Measurements from ENCODE around the gene APOM. TPM values are rescaled to one million over a fixed set of nuclear protein-coding genes. Genes with fewer than 3 reads are reported as not detected.

APOM gene
- total and polyA plus RNA-seq, 2 of the 4 experiments (the other 2 are of a cell fraction): 1.4 to 3.8 TPM

GRCh38 chr6:31700740-31701401, 45.2 kb downstream of the APOM start:
- no peak overlapping the region for H2BK120ac ChIP-seq (ENCODE audit: low read depth, low read length)
- no peak overlapping the region for H3K27ac ChIP-seq (ENCODE audit: insufficient read depth, low read length)
- 0 out of 2 replicates have a peak overlapping the region, but pooled peaks have one; percentile 6 for H3K14ac ChIP-seq (replicated peaks; ENCODE audit: low read depth, low read length)
- H3K56ac ChIP-seq (ENCODE audit: extremely low read depth, insufficient read depth, low read length): no peak overlapping the region
- in situ Hi-C loops (cut with MboI; ENCODE audit: low sequenced_read_pairs) (no loop called here), dilution Hi-C loops (cut with HindIII; ENCODE audit: low sequenced_read_pairs, unreplicated experiment) (no loop called here), intact Hi-C loops (cut with micrococcal nuclease) (no loop called here)
- no peak overlapping the region for H3K4me2 ChIP-seq (ENCODE audit: low read depth, low read length)
- no peak overlapping the region for H3K4ac ChIP-seq (ENCODE audit: low read depth, low read length)
- H3K27me3 ChIP-seq (ENCODE audit: control insufficient read depth, insufficient read depth, low read length): no peaks in the 10 kb centered on the region
- POLR2A ChIA-PET (ENCODE audit: unreplicated experiment): no interaction called here
- no TSS peak for BruUV-seq (replicated peaks)
- H3K9me3 ChIP-seq (ENCODE audit: control insufficient read depth, insufficient read depth, low read length): no peaks in the 10 kb centered on the region
- H2BK5ac ChIP-seq (ENCODE audit: low read depth, low read length, poor library complexity, severe bottlenecking): no peak overlapping the region
- H2AK5ac ChIP-seq (ENCODE audit: low read depth, low read length): peak overlapping the region; percentile 7
- peak overlapping the region; percentile 78 for H3K23ac ChIP-seq (ENCODE audit: low read depth, low read length)
- peaks cover 10% of the 10 kb centered on the region for H3K9me1 ChIP-seq (ENCODE audit: insufficient read depth, low read length)
- peaks cover 16% of the 10 kb centered on the region for H3K36me3 ChIP-seq (ENCODE audit: control insufficient read depth, insufficient read depth, low read length)
- no peak overlapping the region for H3K4me3 ChIP-seq (ENCODE audit: insufficient read depth, low read depth, low read length)
- H4K5ac ChIP-seq (ENCODE audit: low read depth, low read length): no peak overlapping the region
- H4K8ac ChIP-seq (ENCODE audit: low read depth in 2 of 2, low read length in 2 of 2): no peak overlapping the region
- 0 out of 2 replicates have a peak overlapping the region, but pooled peaks have one; percentile 10 for H3K9ac ChIP-seq (ENCODE audit: low read depth, low read length)
- TF ChIP-seq POLR2A (IDR thresholded peaks at IDR 0.05; ENCODE audit: low read depth, low read length) (no peak), RAD21 (IDR thresholded peaks at IDR 0.05; ENCODE audit: low read length) (no peak), BHLHE40 (IDR thresholded peaks at IDR 0.05; ENCODE audit: low read depth, low read length) (no peak), MAFK (IDR thresholded peaks at IDR 0.05; ENCODE audit: low read depth, low read length) (no peak), SMC3 (IDR thresholded peaks at IDR 0.05; ENCODE audit: low read depth, low read length) (no peak), ELK1 (IDR thresholded peaks at IDR 0.05; ENCODE audit: borderline replicate concordance, low read depth, low read length) (no peak), RFX5 (IDR thresholded peaks at IDR 0.05; ENCODE audit: low read depth, low read length) (no peak), RCOR1 (IDR thresholded peaks at IDR 0.05; ENCODE audit: insufficient replicate concordance, low read length) (no peak), MXI1 (IDR thresholded peaks at IDR 0.05; ENCODE audit: borderline replicate concordance, low read depth, low read length) (no peak), CHD1 (IDR thresholded peaks at IDR 0.05; ENCODE audit: low read depth, low read length) (no peak), USF2 (IDR thresholded peaks at IDR 0.05; ENCODE audit: low read depth, low read length) (no peak), FOS (IDR thresholded peaks at IDR 0.05; ENCODE audit: low read depth, low read length) (no peak)
- no peak overlapping the region for H2BK20ac ChIP-seq (ENCODE audit: low read depth, low read length)
- H4K20me1 ChIP-seq (ENCODE audit: insufficient read depth, low read length): 0 out of 2 replicates have a peak, but pooled peaks cover 11% of the 10 kb centered on the region
- DNase-seq (no peak), ATAC-seq (ENCODE audit: low read depth) (no peak)
- CTCF ChIA-PET: no interaction called here
- no peak overlapping the region for H2AFZ ChIP-seq (replicated peaks; ENCODE audit: low read length, poor library complexity)
- no peak overlapping the region for H2AK9ac ChIP-seq (replicated peaks; ENCODE audit: low read depth, low read length, poor library complexity)
- H2BK15ac ChIP-seq (ENCODE audit: low read depth, low read length): no peak overlapping the region
- H3K4me1 ChIP-seq (ENCODE audit: control insufficient read depth, insufficient read depth, low read length): peaks cover 6% of the 10 kb centered on the region
- no peak overlapping the region for H4K91ac ChIP-seq (ENCODE audit: insufficient read depth, low read depth, low read length)
- H3K18ac ChIP-seq (ENCODE audit: low read depth, low read length): no peak overlapping the region
- peaks cover 21 to 48% of the 10 kb centered on the region in 2 experiments for H3K79me1 ChIP-seq (ENCODE audit: low read depth in 1 of 2, low read length in 2 of 2)
- WGBS, 2 experiments (ENCODE audit: extremely low coverage in 2 of 2, insufficient read length in 1 of 2): 100% methylated on average over 1 of the region's 5 CpGs; no CpG with 5 or more reads in 1 of the 2 experiments

All from IMR-90 (cell line).